ENCODE measurements around the gene EME2. TPM values are rescaled to one million over a fixed set of nuclear protein-coding genes. Genes with fewer than 3 reads are reported as not detected.
A peak's percentile ranks its signal among the peaks of the same experiment; 100 is the strongest.

Gene EME2
- total and polyA plus RNA-seq, 11 donors = 3.4 to 12.9 (median 6.0) TPM

GRCh38 chr16:1767116-1767994, 5.3 kb upstream of the EME2 start:
- TF ChIP-seq POLR2A (IDR thresholded peaks at IDR 0.05) = no peak
- TF ChIP-seq CTCF (IDR thresholded peaks at IDR 0.05) = no peak
- Histone ChIP-seq H3K27me3 (no peaks in the 10 kb centered on the region), H3K9me3 (no peaks in the 10 kb centered on the region), H3K4me3 (no peak overlapping the region), H3K27ac (no peak overlapping the region), H3K4me1 (peaks cover 7 to 24% (median 18%) of the 10 kb centered on the region in 12 donors), H3K36me3 (peaks cover 0 to 71% (median 62%) of the 10 kb centered on the region in 9 donors)
- ATAC-seq (no peak), DNase-seq (no peak)
- 87 to 94% (median 93%) methylated on average over 18 to 42 of the region's 42 CpGs for WGBS, 4 donors
- intact Hi-C loops (cut with DNase I) = no loop called here

- no peak overlapping the region for H3K4me3 ChIP-seq
- H3K4me1 ChIP-seq = peaks cover 8 to 27% (median 19%) of the 10 kb centered on the region in 12 donors
- 84 to 89% (median 86%) methylated on average over 32 to 41 of the region's 41 CpGs for WGBS, 4 donors
- no peak for DNase-seq
- H3K27me3 ChIP-seq = no peaks in the 10 kb centered on the region
- H3K9me3 ChIP-seq = no peaks in the 10 kb centered on the region
- peaks cover 0 to 63% (median 54%) of the 10 kb centered on the region in 9 donors for H3K36me3 ChIP-seq
- intact Hi-C loops (cut with DNase I) = no loop called here
- peak overlapping the region in 1 of 12 donors; percentile 98 for H3K27ac ChIP-seq
- TF ChIP-seq CTCF (IDR thresholded peaks at IDR 0.05) (no peak), POLR2A (IDR thresholded peaks at IDR 0.05) (no peak)
- no peak for ATAC-seq
Observed at GRCh38 chr16:1768061-1768766, 4.4 kb upstream of the EME2 start.

GRCh38 chr16:1768767-1769401, 3.7 kb upstream of the EME2 start:
- DNase-seq = no peak
- TF ChIP-seq POLR2A (IDR thresholded peaks at IDR 0.05) = no peak
- Histone ChIP-seq H3K36me3 (peaks cover 0 to 58% (median 50%) of the 10 kb centered on the region in 9 donors), H3K4me1 (peaks cover 10 to 31% (median 22%) of the 10 kb centered on the region in 12 donors), H3K27me3 (no peaks in the 10 kb centered on the region), H3K27ac (peak overlapping the region in 1 of 12 donors; percentile 98), H3K9me3 (no peaks in the 10 kb centered on the region), H3K4me3 (no peak overlapping the region)
- no peak for ATAC-seq
- 79 to 91% (median 81%) methylated on average over 6 to 26 of the region's 26 CpGs for WGBS, 4 donors
- intact Hi-C loops (cut with DNase I) = no loop called here

GRCh38 chr16:1769402-1770300, 3.0 kb upstream of the EME2 start:
- intact Hi-C loops (cut with DNase I) = loop anchor here in 2 of 10 donors (5.0 kb wide), 2 partner anchors 62 to 157 kb away; partner anchors contain the start of genes CRAMP1 (in 1 of the 2), IFT140 (in 1 of the 2) and MAPK8IP3 (in 1 of the 2)
- TF ChIP-seq CTCF (IDR thresholded peaks at IDR 0.05) (no peak), POLR2A (IDR thresholded peaks at IDR 0.05) (no peak)
- Histone ChIP-seq H3K36me3 (peaks cover 0 to 50% (median 42%) of the 10 kb centered on the region in 9 donors), H3K4me3 (peak overlapping the region in 9 of 12 donors; percentile 75 to 99 (median 96)), H3K27me3 (no peaks in the 10 kb centered on the region), H3K4me1 (peaks cover 14 to 39% (median 30%) of the 10 kb centered on the region in 12 donors), H3K9me3 (no peaks in the 10 kb centered on the region), H3K27ac (peak overlapping the region in 8 of 12 donors; percentile 25 to 99 (median 97))
- DNase-seq (no peak), ATAC-seq (peak in 1 of 4 donors; percentile 0)
- WGBS, 4 donors = 63 to 84% (median 80%) methylated on average over 17 to 27 of the region's 27 CpGs

Data from heart left ventricle (tissue), 16 donors.